B cell (primary cell): ENCODE results near the gene GPC2. TPM values are rescaled to one million over a fixed set of nuclear protein-coding genes. Genes with fewer than 3 reads are reported as not detected.
"Not testable (repeated sequence)": the region's sequence is repeated elsewhere in the genome, so short reads cannot be mapped to it uniquely, and the experiment has no call there.

Experiments used
- ATAC-seq: fragments of 200-7000 bp; cut with Tn5 transposase; one replicate; pipeline ENCODE4 v1.10.0; 2021; ENCODE audit warnings: low read depth, mild to moderate bottlenecking, moderate number of reproducible peaks, moderate library complexity
- CTCF ChIA-PET: fragments of 350-600 bp; sonication (Branson Sonifier 250); formaldehyde crosslinking; loops from one replicate; lab custom pipeline; 2021; ENCODE audit warnings: antibody characterized with exemption, inconsistent platforms; lab: Charles Lee
- POLR2A ChIA-PET: fragments of 350-600 bp; sonication (Branson Sonifier 250); formaldehyde crosslinking; loops from one replicate; lab custom pipeline; 2021; ENCODE audit warnings: antibody characterized with exemption; lab: Charles Lee
- DNase-seq: peaks from one replicate; pipeline ENCODE4 v3.0.0; 2013
- H2AFZ ChIP-seq: 2 replicates; pipeline ENCODE4 v1.6.1; 2012; ENCODE audit warnings: mild to moderate bottlenecking, low read depth, low read length; ENCODE audit not compliant: insufficient read depth, poor library complexity, severe bottlenecking
- H3K27ac ChIP-seq, 2 donors: 1 replicate in 1 of 2; 2 replicates in 1 of 2; pipeline ENCODE4 v1.5.1; 2012 to 2013; ENCODE audit warnings: low read length in 2 of 2, mild to moderate bottlenecking in 2 of 2, moderate library complexity in 1 of 2
- H3K27me3 ChIP-seq, 4 experiments: fragments of 200-600 bp in 1 of 4; sonication (generic) in 1 of 4; replicated peaks in 1 of 4; 1 replicate in 2 of 4; 2 replicates in 2 of 4; pipeline versions ENCODE4 v1.6.1 to v1.7.0; 2013 to 2016; ENCODE audit warnings: low read length in 3 of 4, mild to moderate bottlenecking in 2 of 4, mixed read lengths in 1 of 4, moderate library complexity in 1 of 4; ENCODE audit not compliant: insufficient read depth in 4 of 4, control insufficient read depth in 3 of 4; ENCODE audit errors: control extremely low read depth in 1 of 4
- H3K36me3 ChIP-seq, 2 experiments: replicated peaks in 1 of 2; 1 replicate in 1 of 2; 2 replicates in 1 of 2; pipeline versions ENCODE4 v1.6.1 to v1.7.1; 2013; ENCODE audit warnings: low read length in 1 of 2; ENCODE audit not compliant: insufficient read depth in 2 of 2, control insufficient read depth in 1 of 2; ENCODE audit errors: control extremely low read depth in 1 of 2, extremely low read depth in 1 of 2
- H3K4me1 ChIP-seq, 2 donors: fragments of 200-600 bp in 1 of 2; sonication (generic) in 1 of 2; 1 replicate in 1 of 2; 2 replicates in 1 of 2; pipeline versions ENCODE4 v1.5.1 to v1.6.1; 2013 to 2017; ENCODE audit warnings: low read length in 2 of 2; ENCODE audit not compliant: control insufficient read depth in 2 of 2, insufficient read depth in 2 of 2
- H3K4me2 ChIP-seq: replicated peaks from 2 replicates; pipeline ENCODE3; 2012; ENCODE audit warnings: mild to moderate bottlenecking, low read depth, low read length; ENCODE audit not compliant: poor library complexity, severe bottlenecking
- H3K4me3 ChIP-seq, 5 experiments: fragments of 200-600 bp in 1 of 5; sonication (generic) in 1 of 5; 1 replicate in 3 of 5; 2 replicates in 2 of 5; pipeline versions ENCODE4 v1.5.1 to v1.7.0; 2011 to 2016; ENCODE audit warnings: low read length in 4 of 5, mild to moderate bottlenecking in 4 of 5, low read depth in 2 of 5, control low read depth in 1 of 5, moderate library complexity in 1 of 5; ENCODE audit not compliant: insufficient read depth in 1 of 5; ENCODE audit errors: control extremely low read depth in 1 of 5, extremely low read depth in 1 of 5
- H3K79me2 ChIP-seq: fragments of 200-600 bp; sonication (generic); one replicate; pipeline ENCODE4 v1.6.0; 2016; ENCODE audit warnings: low read length; ENCODE audit not compliant: control insufficient read depth, insufficient read depth
- H3K9ac ChIP-seq: fragments of 200-600 bp; sonication (generic); 2 replicates; pipeline ENCODE4 v1.6.1; 2017; ENCODE audit warnings: mild to moderate bottlenecking, low read length, moderate library complexity
- H3K9me3 ChIP-seq, 3 donors: one replicate each; pipeline versions ENCODE4 v1.6.1 to v1.7.1; 2013; ENCODE audit warnings: low read length in 2 of 3; ENCODE audit not compliant: control insufficient read depth in 2 of 3, insufficient read depth in 1 of 3; ENCODE audit errors: control extremely low read depth in 1 of 3
- H4K20me1 ChIP-seq: 2 replicates; pipeline ENCODE4 v1.6.0; 2012; ENCODE audit warnings: mild to moderate bottlenecking, low read length; ENCODE audit not compliant: insufficient read depth, control insufficient read depth, poor library complexity, severe bottlenecking
- H3K27ac Mint-ChIP-seq: one replicate; pipeline ENCODE4 v1.8.0; 2021; ENCODE audit warnings: mixed read lengths
- H3K27me3 Mint-ChIP-seq: one replicate; pipeline ENCODE4 v1.8.0; 2021; ENCODE audit warnings: mixed read lengths
- H3K4me1 Mint-ChIP-seq: one replicate; pipeline ENCODE4 v1.8.0; 2021; ENCODE audit warnings: mixed read lengths
- H3K4me3 Mint-ChIP-seq: one replicate; pipeline ENCODE4 v1.8.0; 2021; ENCODE audit warnings: mixed read lengths
- H3K9me3 Mint-ChIP-seq: one replicate; pipeline ENCODE4 v1.8.0; 2022; ENCODE audit warnings: mixed read lengths; ENCODE audit not compliant: insufficient read depth
- CTCF ChIP-seq: fragments of 200-600 bp; IDR thresholded peaks from one replicate; pipeline ENCODE4 v1.8.0; 2022; ENCODE audit warnings: antibody characterized with exemption, mild to moderate bottlenecking
- EZH2 ChIP-seq: IDR thresholded peaks from 2 replicates; pipeline ENCODE4 v1.6.1; 2012; ENCODE audit warnings: borderline replicate concordance, low read depth, mild to moderate bottlenecking, moderate library complexity, low read length; ENCODE audit not compliant: insufficient read depth, poor library complexity, severe bottlenecking
- WGBS: methylation state at CpG from one replicate; pipeline ENCODE4 v1.1.5; 2013; ENCODE audit warnings: missing lambda C conversion rate; ENCODE audit not compliant: insufficient coverage; 5-methylcytosine and 5-hydroxymethylcytosine counted together
- intact Hi-C: fragments of 100-400 bp; cut with micrococcal nuclease; formaldehyde crosslinking; loops from one replicate; pipeline ENCODE4 v1.10.0; 2022
- polyA plus RNA-seq: library from polyadenylated mRNA; depleted of rRNA; stranded (reverse); fragments of >200 nt; gene quantifications from 2 replicates; pipeline ENCODE4 v1.2.3, GENCODE V29; 2012
- total RNA-seq, 2 donors: library from RNA; stranded (reverse); fragments of 120-200 nt in 1 of 2; gene quantifications; 1 replicate in 1 of 2; 2 replicates in 1 of 2; pipeline versions ENCODE4 v1.2.3 to v1.2.4, GENCODE V29; 2013 to 2022

GPC2 gene
- total and polyA plus RNA-seq, 2 donors (not counting 1 experiment from before 2014, with no cell fraction given): 3.9 to 4.1 TPM

DNA sequence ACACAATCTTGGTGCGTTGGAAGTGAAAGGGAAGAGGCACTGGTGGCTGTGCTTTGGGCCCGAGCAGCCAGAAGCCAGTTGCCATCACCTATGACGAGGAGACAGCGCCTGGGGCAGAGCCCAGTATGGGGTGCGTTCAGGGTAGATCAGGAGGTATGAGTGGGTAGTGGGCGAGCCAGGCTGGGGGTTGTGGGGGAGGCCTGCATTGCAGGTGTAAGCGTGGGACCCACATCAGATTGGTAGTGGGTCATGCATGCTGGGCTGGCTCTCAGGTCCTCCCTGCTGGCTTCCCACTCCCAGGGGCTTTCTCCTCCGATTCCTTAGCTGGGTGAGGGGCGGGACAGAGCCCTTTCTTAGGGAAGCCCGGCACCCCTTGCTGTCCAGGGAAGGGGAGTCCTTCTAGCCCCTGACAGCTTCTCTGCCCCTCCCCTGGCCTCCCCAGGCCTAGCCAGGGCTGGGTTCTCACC lies 42.1 kb upstream of the GPC2 start:
- Histone ChIP-seq H4K20me1 (no peaks in the 10 kb centered on the region), H3K27ac (peak overlapping the region; percentile 97 to 100), H3K27me3 (no peaks in the 10 kb centered on the region), H2AFZ (no peak overlapping the region), H3K4me2 (peak overlapping the region; percentile 72), H3K4me3 (peak overlapping the region in 4 of 5 experiments; percentile 53 to 65 (median 64)), H3K4me1 (peaks cover 54 to 64% of the 10 kb centered on the region in 2 donors), H3K9me3 (no peaks in the 10 kb centered on the region), H3K9ac (peak overlapping the region; percentile 37), H3K79me2 (peaks cover 47% of the 10 kb centered on the region), H3K36me3 (peaks cover 0 to 11% of the 10 kb centered on the region in 2 experiments)
- ATAC-seq (no peak), DNase-seq (no peak)
- peak overlapping the region; percentile 85 for H3K4me3 Mint-ChIP-seq
- TF ChIP-seq CTCF: no peak
- no peak for TF ChIP-seq EZH2
- intact Hi-C loops: no loop called here
- WGBS: 76% methylated on average over 10 of the region's 10 CpGs
- H3K4me1 Mint-ChIP-seq: peaks cover 83% of the 10 kb centered on the region
- H3K27me3 Mint-ChIP-seq: no peaks in the 10 kb centered on the region
- H3K27ac Mint-ChIP-seq: peak overlapping the region; percentile 95
- POLR2A ChIA-PET: interaction anchor here (1.6 to 2.1 kb wide), 2 partner anchors 87 to 126 kb away, joined by 4 to 5 read pairs; no protein-coding TSS in a partner anchor
- no peaks in the 10 kb centered on the region for H3K9me3 Mint-ChIP-seq
- CTCF ChIA-PET: interaction anchor here (0.9 to 9.7 kb wide), 4 partner anchors 19 to 188 kb away, joined by 3 to 93 read pairs (median 36); no protein-coding TSS in a partner anchor

DNA sequence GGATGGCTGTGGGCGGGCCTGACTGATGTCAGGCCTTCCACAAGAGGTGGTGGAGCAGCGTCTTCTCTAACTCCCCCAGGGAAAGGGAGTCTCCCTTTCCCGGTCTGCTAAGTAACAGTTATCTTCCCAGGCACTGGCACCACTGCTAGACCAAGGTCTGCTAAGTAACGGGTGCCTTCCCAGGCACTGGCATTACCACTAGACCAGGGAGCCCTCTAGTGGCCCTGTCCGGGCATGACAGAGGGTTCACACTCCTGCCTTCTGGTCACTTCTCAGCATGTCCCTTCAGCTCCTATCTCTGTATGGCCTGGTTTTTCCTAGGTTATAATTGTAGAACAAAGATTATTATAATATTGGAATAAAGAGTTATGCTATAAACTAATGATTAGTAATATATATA lies 40.8 kb upstream of the GPC2 start:
- H3K4me1 Mint-ChIP-seq: peaks cover 86% of the 10 kb centered on the region
- peak overlapping the region; percentile 90 for H3K4me3 Mint-ChIP-seq
- ATAC-seq (peak; percentile 10), DNase-seq (peak; percentile 63)
- not testable (repeated sequence) for H2AFZ ChIP-seq, H3K4me2 ChIP-seq, H4K20me1 ChIP-seq, H3K9me3 ChIP-seq, H3K9me3 Mint-ChIP-seq, H3K9ac ChIP-seq, H3K27me3 Mint-ChIP-seq, H3K27me3 ChIP-seq
- H3K27ac Mint-ChIP-seq: peak overlapping the region; percentile 98
- CTCF ChIA-PET: interaction anchor here (0.6 to 9.7 kb wide), 18 partner anchors 10 to 209 kb away, joined by 3 to 93 read pairs (median 4); partner anchors contain the start of genes GAL3ST4, GPC2, LAMTOR4 and STAG3
- Histone ChIP-seq H3K27ac (peak overlapping the region; percentile 97 to 100), H3K4me3 (peak overlapping the region in 2 of 5 experiments; percentile 17 to 29), H3K4me1 (peaks cover 63 to 78% of the 10 kb centered on the region in 2 donors), H3K79me2 (peaks cover 40% of the 10 kb centered on the region), H3K36me3 (peaks cover 0 to 11% of the 10 kb centered on the region in 2 experiments)
- no CpG with 5 or more reads among the region's 5 CpGs for WGBS
- intact Hi-C loops: loop anchor here (1.0 kb wide), 2 partner anchors 28 to 86 kb away; no protein-coding TSS in a partner anchor
- POLR2A ChIA-PET: interaction anchor here (0.6 to 1.4 kb wide), 4 partner anchors 28 to 78 kb away, joined by 4 to 6 read pairs (median 4); partner anchors contain the start of gene LAMTOR4
